Thyroid gland (tissue), 4 donors: ENCODE data around the gene RNASEH2B.

ENCODE experiments used
- CTCF ChIP-seq, 6 experiments: fragments of 200-600 bp in 3 of 6; fragments of 450-650 bp in 3 of 6; sonication (generic) in 3 of 6; IDR thresholded peaks; one replicate each; pipeline ENCODE4 v1.5.1; 2016 to 2019; ENCODE audit warnings: antibody characterized with exemption in 6 of 6, mild to moderate bottlenecking in 2 of 6, inconsistent platforms in 1 of 6, moderate library complexity in 1 of 6
- POLR2A ChIP-seq, 2 donors: fragments of 450-650 bp; IDR thresholded peaks; one replicate each; pipeline ENCODE4 v1.6.1; 2017; ENCODE audit warnings: antibody characterized with exemption in 2 of 2, mild to moderate bottlenecking in 2 of 2, moderate library complexity in 1 of 2

GRCh38 chr13:50919277-50919676 lies 9.7 kb downstream of the RNASEH2B start:
- no peak for TF ChIP-seq CTCF (IDR thresholded peaks at IDR 0.05)
- no peak for TF ChIP-seq POLR2A (IDR thresholded peaks at IDR 0.05)
